ENCODE data around the gene DDX54. TPM values are rescaled to one million over a fixed set of nuclear protein-coding genes. Genes with fewer than 3 reads are reported as not detected.

Gene DDX54
- total and polyA plus RNA-seq, 7 donors: 53.6 to 93.5 (median 79.4) TPM

- Histone ChIP-seq H3K4me1 (no peaks in the 10 kb centered on the region), H3K9me3 (no peaks in the 10 kb centered on the region), H3K36me3 (ENCODE audit: insufficient read depth in 1 of 2, low read depth in 1 of 2) (peaks cover 17 to 95% of the 10 kb centered on the region in 2 donors), H3K4me3 (no peak overlapping the region), H3K27ac (no peak overlapping the region), H3K27me3 (ENCODE audit: insufficient read depth in 3 of 3, low read length in 2 of 3) (no peaks in the 10 kb centered on the region)
- no peak for DNase-seq
- intact Hi-C loops (cut with DNase I): no loop called here
- WGBS, 3 donors: 94 to 95% (median 94%) methylated on average over 20 of the region's 20 CpGs
- TF ChIP-seq CTCF (IDR thresholded peaks at IDR 0.05): no peak
- no peak for ATAC-seq
Measured at GRCh38 chr12:113172185-113172584, 13.1 kb downstream of the DDX54 start.

GRCh38 chr12:113171543-113171942 is 13.7 kb downstream of the DDX54 start:
- intact Hi-C loops (cut with DNase I): no loop called here
- no peak overlapping the region for H3K27ac ChIP-seq
- WGBS, 3 donors: 92 to 95% (median 94%) methylated on average over 9 of the region's 9 CpGs
- no peaks in the 10 kb centered on the region for H3K9me3 ChIP-seq
- TF ChIP-seq CTCF (IDR thresholded peaks at IDR 0.05): no peak
- ATAC-seq (no peak), DNase-seq (no peak)
- H3K36me3 ChIP-seq (ENCODE audit: insufficient read depth in 1 of 2, low read depth in 1 of 2): peaks cover 13 to 95% of the 10 kb centered on the region in 2 donors
- H3K4me1 ChIP-seq: no peaks in the 10 kb centered on the region
- H3K4me3 ChIP-seq: no peak overlapping the region
- no peaks in the 10 kb centered on the region for H3K27me3 ChIP-seq (ENCODE audit: insufficient read depth in 3 of 3, low read length in 2 of 3)

- DNase-seq (no peak), ATAC-seq (no peak)
- Histone ChIP-seq H3K27me3 (ENCODE audit: insufficient read depth in 3 of 3, low read length in 2 of 3) (no peaks in the 10 kb centered on the region), H3K4me1 (no peaks in the 10 kb centered on the region), H3K4me3 (no peak overlapping the region), H3K27ac (no peak overlapping the region), H3K9me3 (no peaks in the 10 kb centered on the region), H3K36me3 (ENCODE audit: insufficient read depth in 1 of 2, low read depth in 1 of 2) (peaks cover 13 to 95% of the 10 kb centered on the region in 2 donors)
- WGBS, 3 donors: 89 to 93% (median 93%) methylated on average over 4 of the region's 4 CpGs
- TF ChIP-seq CTCF (IDR thresholded peaks at IDR 0.05): no peak
- intact Hi-C loops (cut with DNase I): no loop called here
Measured at GRCh38 chr12:113170926-113171325, 14.4 kb downstream of the DDX54 start.

- no peak overlapping the region for H3K4me3 ChIP-seq
- H3K27me3 ChIP-seq (ENCODE audit: insufficient read depth in 3 of 3, low read length in 2 of 3): no peaks in the 10 kb centered on the region
- no peaks in the 10 kb centered on the region for H3K4me1 ChIP-seq
- ATAC-seq: no peak
- TF ChIP-seq CTCF (IDR thresholded peaks at IDR 0.05): no peak
- DNase-seq: no peak
- 92 to 96% (median 95%) methylated on average over 5 of the region's 5 CpGs for WGBS, 3 donors
- no peak overlapping the region for H3K27ac ChIP-seq
- no peaks in the 10 kb centered on the region for H3K9me3 ChIP-seq
- intact Hi-C loops (cut with DNase I): no loop called here
- peaks cover 13 to 100% of the 10 kb centered on the region in 2 donors for H3K36me3 ChIP-seq (ENCODE audit: insufficient read depth in 1 of 2, low read depth in 1 of 2)
Measured at GRCh38 chr12:113170457-113170856, 14.8 kb downstream of the DDX54 start.

GRCh38 chr12:113169697-113170096 is 15.6 kb downstream of the DDX54 start:
- H3K9me3 ChIP-seq: no peaks in the 10 kb centered on the region
- H3K27me3 ChIP-seq (ENCODE audit: insufficient read depth in 3 of 3, low read length in 2 of 3): no peaks in the 10 kb centered on the region
- peaks cover 13 to 100% of the 10 kb centered on the region in 2 donors for H3K36me3 ChIP-seq (ENCODE audit: insufficient read depth in 1 of 2, low read depth in 1 of 2)
- intact Hi-C loops (cut with DNase I): no loop called here
- ATAC-seq: no peak
- no peak overlapping the region for H3K27ac ChIP-seq
- no peak for TF ChIP-seq CTCF (IDR thresholded peaks at IDR 0.05)
- H3K4me1 ChIP-seq: no peaks in the 10 kb centered on the region
- no peak overlapping the region for H3K4me3 ChIP-seq
- DNase-seq: peak in 1 of 2 donors; percentile 40
- 95 to 97% (median 95%) methylated on average over 13 of the region's 13 CpGs for WGBS, 3 donors

Measured in psoas muscle (tissue), 8 donors.